ENCODE results near the gene PEX19. TPM values are rescaled to one million over a fixed set of nuclear protein-coding genes. Genes with fewer than 3 reads are reported as not detected.
"Not testable (repeated sequence)": the region's sequence is repeated elsewhere in the genome, so short reads cannot be mapped to it uniquely, and the experiment has no call there.

Gene PEX19
- total RNA-seq, 6 experiments from 2014 or later: 65.2 to 74.3 (median 70.5) TPM

DNA sequence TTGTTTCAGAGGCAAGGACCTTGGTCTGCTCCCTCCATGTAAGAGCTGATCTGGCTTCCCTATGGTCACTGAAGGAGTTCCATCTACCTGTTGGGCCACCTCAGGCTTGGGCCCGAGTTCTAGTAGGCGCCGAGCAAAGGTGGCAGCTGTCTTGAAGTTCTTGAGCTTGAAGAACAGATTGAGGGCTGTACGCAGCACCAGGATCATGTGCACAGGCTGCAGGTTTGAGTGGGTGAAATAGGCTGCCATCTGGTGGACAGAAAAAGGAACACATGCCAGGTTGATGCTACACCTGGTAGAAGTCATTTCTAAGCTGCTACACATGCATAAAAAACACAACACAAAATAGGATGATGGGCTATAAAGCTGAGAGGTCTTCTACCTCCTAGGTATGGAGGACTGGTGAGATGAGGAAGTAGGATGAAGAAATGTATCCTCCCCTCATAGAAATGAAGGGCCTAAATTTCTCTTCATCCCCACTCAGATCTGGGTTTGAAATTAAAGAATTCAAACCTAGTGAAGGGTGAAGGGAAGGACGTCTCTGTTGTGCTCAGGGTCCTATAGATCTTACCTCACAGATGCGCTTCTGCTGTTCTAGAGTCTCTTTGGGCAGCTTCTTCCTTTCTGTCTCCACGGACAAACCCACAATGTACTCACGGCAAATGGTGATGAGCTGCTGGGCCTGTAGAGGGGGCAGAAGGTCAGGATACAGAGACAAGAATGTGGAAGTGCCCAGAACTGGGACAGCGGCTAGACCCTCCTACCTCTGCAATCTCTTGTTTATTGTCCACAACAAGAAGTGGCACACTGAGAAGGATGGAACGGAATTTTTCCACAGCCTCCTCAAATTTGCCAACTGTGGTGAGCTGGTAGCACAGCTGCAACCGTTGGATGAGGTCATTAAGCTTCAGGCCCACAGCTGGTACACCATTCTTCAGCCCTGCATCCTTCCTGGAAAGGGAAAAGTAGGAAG lies 6.6 kb upstream of the PEX19 start:
- peaks cover 3% of the 10 kb centered on the region; the same call in 1 of the 2 replicates for H3K27me3 Mint-ChIP-seq (ENCODE audit: insufficient read depth)
- peak; percentile 90 for TF ChIP-seq CTCF (IDR thresholded peaks at IDR 0.05)
- H3K27ac Mint-ChIP-seq: peak overlapping the region; percentile 22; the same call in 1 of the 2 replicates
- H3K4me3 Mint-ChIP-seq: no peak overlapping the region
- DNase-seq: peak; percentile 56
- no peaks in the 10 kb centered on the region for H3K9me3 Mint-ChIP-seq
- H3K36me3 Mint-ChIP-seq (ENCODE audit: low read depth): peaks cover 63% of the 10 kb centered on the region
- H3K4me1 Mint-ChIP-seq (ENCODE audit: low read depth): peaks cover 3% of the 10 kb centered on the region

- Mint-ChIP-seq H3K4me1 (ENCODE audit: low read depth) (peaks cover 31% of the 10 kb centered on the region), H3K36me3 (ENCODE audit: low read depth) (peaks cover 38% of the 10 kb centered on the region), H3K27me3 (ENCODE audit: insufficient read depth) (peaks cover 15% of the 10 kb centered on the region)
- DNase-seq, H3K27ac Mint-ChIP-seq, H3K9me3 Mint-ChIP-seq, H3K4me3 Mint-ChIP-seq: not testable (repeated sequence)
Observed at GRCh38 chr1:160287769-160288168, 2.8 kb upstream of the PEX19 start.

GRCh38 chr1:160285506-160285905 lies 573 bp upstream of the PEX19 start:
- no peaks in the 10 kb centered on the region for H3K9me3 Mint-ChIP-seq
- H3K4me1 Mint-ChIP-seq (ENCODE audit: low read depth): peaks cover 31% of the 10 kb centered on the region
- no peak for TF ChIP-seq CTCF (IDR thresholded peaks at IDR 0.05)
- peak overlapping the region; percentile 99 for H3K4me3 Mint-ChIP-seq
- H3K27ac Mint-ChIP-seq: peak overlapping the region; percentile 39; the same call in 1 of the 2 replicates
- H3K36me3 Mint-ChIP-seq (ENCODE audit: low read depth): peaks cover 26% of the 10 kb centered on the region
- no peak for DNase-seq
- H3K27me3 Mint-ChIP-seq (ENCODE audit: insufficient read depth): peaks cover 12% of the 10 kb centered on the region

- Mint-ChIP-seq H3K4me1 (ENCODE audit: low read depth) (peaks cover 31% of the 10 kb centered on the region), H3K4me3 (peak overlapping the region; percentile 99), H3K27ac (peak overlapping the region; percentile 99), H3K27me3 (ENCODE audit: insufficient read depth) (peaks cover 12% of the 10 kb centered on the region), H3K9me3 (no peaks in the 10 kb centered on the region), H3K36me3 (ENCODE audit: low read depth) (peaks cover 26% of the 10 kb centered on the region)
- DNase-seq: peak; percentile 66
- no peak for TF ChIP-seq CTCF (IDR thresholded peaks at IDR 0.05)
Observed at GRCh38 chr1:160284220-160284781, 632 bp downstream of the PEX19 start.

GRCh38 chr1:160282807-160283206 lies 2.1 kb downstream of the PEX19 start:
- peak overlapping the region; percentile 99; the same call in 1 of the 2 replicates for H3K27ac Mint-ChIP-seq
- peaks cover 36% of the 10 kb centered on the region for H3K36me3 Mint-ChIP-seq (ENCODE audit: low read depth)
- H3K4me3 Mint-ChIP-seq: no peak overlapping the region
- H3K9me3 Mint-ChIP-seq: no peaks in the 10 kb centered on the region
- H3K27me3 Mint-ChIP-seq (ENCODE audit: insufficient read depth): peaks cover 12% of the 10 kb centered on the region
- no peak for DNase-seq
- H3K4me1 Mint-ChIP-seq (ENCODE audit: low read depth): peaks cover 31% of the 10 kb centered on the region
- peak; percentile 33 for TF ChIP-seq CTCF (IDR thresholded peaks at IDR 0.05)

DNA sequence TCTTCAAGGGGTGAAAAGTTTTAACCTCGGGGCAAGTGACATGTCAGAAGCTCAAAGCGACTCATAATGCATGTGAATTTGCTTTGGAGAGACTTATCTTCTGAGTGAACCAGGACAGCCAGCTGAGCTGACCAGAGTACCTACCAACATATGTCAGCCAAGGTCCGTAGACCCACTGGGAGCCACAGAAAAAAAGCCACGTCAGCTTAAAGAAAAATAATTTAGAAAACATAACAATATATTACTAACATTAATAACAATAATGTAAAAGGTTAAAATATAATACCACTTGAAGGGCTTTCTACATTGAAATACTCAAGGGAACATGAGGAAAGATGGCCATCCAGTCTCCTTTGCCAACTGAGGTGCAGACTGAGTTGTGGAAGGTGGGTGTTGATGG lies 6.9 kb downstream of the PEX19 start:
- no peaks in the 10 kb centered on the region for H3K9me3 Mint-ChIP-seq
- H3K4me1 Mint-ChIP-seq (ENCODE audit: low read depth): no peaks in the 10 kb centered on the region
- H3K27me3 Mint-ChIP-seq (ENCODE audit: insufficient read depth): no peaks in the 10 kb centered on the region
- peaks cover 33% of the 10 kb centered on the region for H3K36me3 Mint-ChIP-seq (ENCODE audit: low read depth)
- DNase-seq: no peak
- no peak for TF ChIP-seq CTCF (IDR thresholded peaks at IDR 0.05)
- H3K4me3 Mint-ChIP-seq: no peak overlapping the region
- no peak overlapping the region for H3K27ac Mint-ChIP-seq
